ENCODE results near the gene MTPN.

DNA sequence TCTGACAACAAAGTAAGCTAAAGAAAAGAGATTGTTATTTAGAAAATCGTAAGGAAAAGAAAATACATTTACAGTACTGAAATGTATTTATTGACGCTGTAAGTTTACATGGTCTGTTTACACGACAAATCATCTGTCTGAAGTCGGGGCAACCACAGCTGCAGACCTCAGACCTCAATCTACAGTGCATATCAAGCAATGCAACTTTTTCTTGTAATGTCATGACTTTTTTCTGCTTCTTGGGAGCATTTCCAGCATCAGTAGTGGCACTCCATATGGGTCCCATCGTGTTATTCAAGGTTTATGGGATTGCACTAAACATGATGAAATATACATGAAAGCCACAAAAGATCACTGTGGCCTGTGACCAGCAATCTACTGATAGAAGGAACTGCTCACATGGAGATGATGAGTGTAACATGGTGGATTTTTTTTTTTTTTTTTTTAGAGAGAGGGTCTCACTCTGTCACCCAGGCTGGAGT is 77.1 kb downstream of the MTPN start:
- TF ChIP-seq SIX5 (IDR thresholded peaks at IDR 0.05; ENCODE audit: low read depth, low read length, severe bottlenecking) = no peak
- no peak for TF ChIP-seq MTA2 (IDR thresholded peaks at IDR 0.05; ENCODE audit: low read depth)
- no peak for TF ChIP-seq REST (IDR thresholded peaks at IDR 0.05; ENCODE audit: low read depth, low read length)
- TF ChIP-seq EZH2 (IDR thresholded peaks at IDR 0.05; ENCODE audit: borderline replicate concordance, control insufficient read depth, low read depth, low read length) = no peak
- TF ChIP-seq CTCF (IDR thresholded peaks at IDR 0.05 in 2 of 3, conservative IDR thresholded peaks at IDR 0.05 in 1 of 3; ENCODE audit: control insufficient read depth in 2 of 3, extremely low read depth in 1 of 3, insufficient read depth in 1 of 3, low read depth in 3 of 3, low read length in 3 of 3) = no peak
- TF ChIP-seq LARP7 (IDR thresholded peaks at IDR 0.05) = no peak
- no peak for TF ChIP-seq BHLHE40 (IDR thresholded peaks at IDR 0.05; ENCODE audit: borderline replicate concordance in 1 of 2, low read depth in 2 of 2, low read length in 1 of 2)
- no peak for TF ChIP-seq ESRRA (IDR thresholded peaks at IDR 0.05; ENCODE audit: low read length)
- no peak for TF ChIP-seq NFYA (IDR thresholded peaks at IDR 0.05; ENCODE audit: borderline replicate concordance, low read depth, low read length)

All from GM12878 (cell line).